Endothelial cell of umbilical vein (primary cell): Measurements from ENCODE around the gene LRRK1.

Source experiments
- EZH2 ChIP-seq: IDR thresholded peaks from 2 replicates; pipeline ENCODE4 v1.6.1; 2012; ENCODE audit warnings: borderline replicate concordance, low read depth, mild to moderate bottlenecking, moderate library complexity, low read length, inconsistent platforms; ENCODE audit not compliant: severe bottlenecking
- POLR2A ChIP-seq: IDR thresholded peaks from 2 replicates; pipeline ENCODE4 v1.6.1; 2012; ENCODE audit warnings: low read depth, mild to moderate bottlenecking, control low read depth, low read length
- TF ChIP-seq, protein P1 (sequence below), 2 donors: IDR thresholded peaks; 1 replicate in 1 of 2; 2 replicates in 1 of 2; pipeline ENCODE4 v1.5.1; 2011; ENCODE audit warnings: low read length in 2 of 2, mild to moderate bottlenecking in 2 of 2, moderate library complexity in 2 of 2, control low read depth in 1 of 2, inconsistent platforms in 1 of 2, low read depth in 1 of 2; ENCODE audit not compliant: insufficient read depth in 1 of 2; ENCODE audit errors: extremely low read depth in 1 of 2

DNA sequence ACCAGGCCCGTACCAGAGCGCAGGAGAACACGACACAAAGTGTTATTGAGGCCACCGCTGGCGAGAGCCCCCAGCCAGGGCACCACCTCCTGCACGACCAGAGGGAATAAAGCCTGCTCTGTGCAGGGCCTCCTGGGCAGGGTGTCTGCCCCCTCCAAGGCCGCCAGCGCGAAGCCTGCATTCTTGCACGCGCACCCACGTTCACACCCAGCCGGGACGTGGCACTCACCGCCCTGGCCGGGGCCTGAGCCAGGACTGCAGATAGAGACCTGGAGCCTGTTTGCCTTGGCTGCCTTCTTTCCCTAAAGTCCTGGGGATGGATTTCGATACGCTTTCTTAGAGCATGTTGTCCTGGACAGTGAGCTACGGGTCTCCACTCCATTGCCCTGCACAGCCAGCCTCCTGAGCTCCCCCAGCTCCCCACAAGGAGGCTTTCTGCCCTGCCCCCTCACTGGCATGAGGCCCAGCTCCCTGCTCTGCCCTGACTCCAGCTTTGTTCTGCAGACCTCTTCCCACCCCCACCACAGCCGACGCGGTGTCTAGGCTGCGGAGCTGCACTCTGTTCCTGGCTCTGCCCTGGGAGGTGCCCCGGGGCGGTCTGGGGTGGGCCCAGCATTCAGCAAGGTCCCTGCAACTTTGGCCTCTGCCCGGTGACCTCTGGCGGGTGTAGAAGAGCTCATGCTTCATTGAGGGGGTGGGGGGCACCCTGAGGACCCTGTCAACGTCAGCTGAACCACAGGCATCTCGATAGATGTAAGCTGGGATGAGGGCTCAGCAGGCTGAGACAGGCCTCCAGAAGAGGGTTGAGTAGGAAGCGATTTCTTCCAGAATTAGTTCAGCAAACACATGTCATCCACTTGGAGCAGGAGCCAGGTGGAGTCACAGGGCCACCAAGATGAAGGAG, 145.0 kb downstream of the LRRK1 start:
- TF ChIP-seq, protein P1, sequence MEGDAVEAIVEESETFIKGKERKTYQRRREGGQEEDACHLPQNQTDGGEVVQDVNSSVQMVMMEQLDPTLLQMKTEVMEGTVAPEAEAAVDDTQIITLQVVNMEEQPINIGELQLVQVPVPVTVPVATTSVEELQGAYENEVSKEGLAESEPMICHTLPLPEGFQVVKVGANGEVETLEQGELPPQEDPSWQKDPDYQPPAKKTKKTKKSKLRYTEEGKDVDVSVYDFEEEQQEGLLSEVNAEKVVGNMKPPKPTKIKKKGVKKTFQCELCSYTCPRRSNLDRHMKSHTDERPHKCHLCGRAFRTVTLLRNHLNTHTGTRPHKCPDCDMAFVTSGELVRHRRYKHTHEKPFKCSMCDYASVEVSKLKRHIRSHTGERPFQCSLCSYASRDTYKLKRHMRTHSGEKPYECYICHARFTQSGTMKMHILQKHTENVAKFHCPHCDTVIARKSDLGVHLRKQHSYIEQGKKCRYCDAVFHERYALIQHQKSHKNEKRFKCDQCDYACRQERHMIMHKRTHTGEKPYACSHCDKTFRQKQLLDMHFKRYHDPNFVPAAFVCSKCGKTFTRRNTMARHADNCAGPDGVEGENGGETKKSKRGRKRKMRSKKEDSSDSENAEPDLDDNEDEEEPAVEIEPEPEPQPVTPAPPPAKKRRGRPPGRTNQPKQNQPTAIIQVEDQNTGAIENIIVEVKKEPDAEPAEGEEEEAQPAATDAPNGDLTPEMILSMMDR (IDR thresholded peaks at IDR 0.05; ENCODE audit: extremely low read depth in 1 of 2, insufficient read depth in 1 of 2, low read depth in 1 of 2, low read length in 2 of 2), result no peak
- TF ChIP-seq POLR2A (no peak), EZH2 (no peak)
